Ectodermal cell (in vitro differentiated cells): ENCODE measurements around the gene IFNA7. TPM values are rescaled to one million over a fixed set of nuclear protein-coding genes. Genes with fewer than 3 reads are reported as not detected.
"Not testable (repeated sequence)": the region's sequence is repeated elsewhere in the genome, so short reads cannot be mapped to it uniquely, and the experiment has no call there.

ENCODE experiments used
- H3K27ac ChIP-seq: 2 replicates; pipeline ENCODE4 v1.7.0; 2013; ENCODE audit warnings: mild to moderate bottlenecking, low read depth, low read length; ENCODE audit not compliant: insufficient read depth, poor library complexity, severe bottlenecking
- H3K27me3 ChIP-seq: 2 replicates; pipeline ENCODE4 v1.7.0; 2013; ENCODE audit warnings: mild to moderate bottlenecking, low read length; ENCODE audit not compliant: insufficient read depth, control insufficient read depth, poor library complexity, severe bottlenecking
- H3K36me3 ChIP-seq: one replicate; pipeline ENCODE4 v1.7.0; 2013; ENCODE audit warnings: low read length; ENCODE audit not compliant: control insufficient read depth, insufficient read depth
- H3K4me1 ChIP-seq: one replicate; pipeline ENCODE4 v1.7.0; 2013; ENCODE audit warnings: low read length; ENCODE audit not compliant: control insufficient read depth, insufficient read depth
- H3K4me3 ChIP-seq: 2 replicates; pipeline ENCODE4 v1.7.0; 2013; ENCODE audit warnings: low read depth, low read length, control low read depth; ENCODE audit not compliant: insufficient read depth
- H3K9me3 ChIP-seq: 2 replicates; pipeline ENCODE4 v1.7.0; 2013; ENCODE audit warnings: mild to moderate bottlenecking, low read length, moderate library complexity; ENCODE audit not compliant: control insufficient read depth
- WGBS, 2 experiments: methylation state at CpG; one replicate each; pipeline ENCODE4 v1.1.7; 2013; ENCODE audit warnings: missing lambda C conversion rate in 2 of 2; 5-methylcytosine and 5-hydroxymethylcytosine counted together
- polyA plus RNA-seq, 4 experiments: library from polyadenylated mRNA; stranded (reverse); fragments of 50-300 nt; gene quantifications; one replicate each; pipeline ENCODE4 v1.2.3, GENCODE V29; 2013

The IFNA7 gene
- polyA plus RNA-seq (2013, experiment 1 of 4), result not detected
- polyA plus RNA-seq (2013, experiment 2 of 4), result not detected
- polyA plus RNA-seq (2013, experiment 3 of 4), result not detected
- not detected for polyA plus RNA-seq (2013, experiment 4 of 4)

GRCh38 chr9:21202105-21202504 lies at the start of gene IFNA7:
TSS of gene IFNA7 (minus strand) at chr9:21202205. CDS start at chr9:21202165, 40 bp downstream.
- not testable (repeated sequence) for H3K4me1 ChIP-seq, H3K4me3 ChIP-seq, H3K36me3 ChIP-seq, H3K27ac ChIP-seq, H3K27me3 ChIP-seq, H3K9me3 ChIP-seq
- 76% methylated on average over 3 to 4 of the region's 4 CpGs for WGBS, 2 experiments

GRCh38 chr9:21251638-21252037 lies 49.6 kb upstream of the IFNA7 start:
- H3K36me3 ChIP-seq, result no peaks in the 10 kb centered on the region
- H3K4me1 ChIP-seq, result no peaks in the 10 kb centered on the region
- H3K4me3 ChIP-seq, result no peak overlapping the region
- H3K9me3 ChIP-seq, result no peaks in the 10 kb centered on the region
- 85 to 88% methylated on average over 4 of the region's 4 CpGs for WGBS, 2 experiments
- H3K27ac ChIP-seq, result no peak overlapping the region
- no peaks in the 10 kb centered on the region for H3K27me3 ChIP-seq

GRCh38 chr9:21251190-21251589 lies 49.2 kb upstream of the IFNA7 start:
- WGBS, 2 experiments, result 16 to 39% methylated on average over 1 of the region's 1 CpG
- H3K27ac ChIP-seq, result no peak overlapping the region
- no peaks in the 10 kb centered on the region for H3K27me3 ChIP-seq
- H3K4me1 ChIP-seq, result no peaks in the 10 kb centered on the region
- no peaks in the 10 kb centered on the region for H3K9me3 ChIP-seq
- H3K36me3 ChIP-seq, result no peaks in the 10 kb centered on the region
- H3K4me3 ChIP-seq, result no peak overlapping the region

DNA sequence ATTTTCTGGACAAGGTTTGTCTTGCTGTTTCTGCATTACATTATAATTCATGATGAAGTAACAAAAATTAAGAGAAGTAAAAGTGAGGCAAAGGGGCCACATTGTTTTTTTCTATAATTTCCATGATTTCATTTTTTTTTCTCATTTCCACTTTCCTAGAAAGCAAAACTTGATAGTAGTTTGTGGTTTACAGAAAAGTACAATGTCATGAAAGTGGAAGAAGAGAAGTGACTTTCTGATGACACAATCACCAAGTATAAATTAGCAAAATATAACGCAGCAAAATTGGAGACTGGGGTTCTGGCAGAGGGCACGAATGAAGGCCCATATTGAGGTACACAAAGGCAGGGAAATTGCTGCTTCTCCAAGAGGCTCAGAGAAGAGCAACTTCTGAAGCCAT lies 42.8 kb upstream of the IFNA7 start:
- no peaks in the 10 kb centered on the region for H3K9me3 ChIP-seq
- 82 to 88% methylated on average over 2 of the region's 2 CpGs for WGBS, 2 experiments
- H3K4me1 ChIP-seq, result no peaks in the 10 kb centered on the region

DNA sequence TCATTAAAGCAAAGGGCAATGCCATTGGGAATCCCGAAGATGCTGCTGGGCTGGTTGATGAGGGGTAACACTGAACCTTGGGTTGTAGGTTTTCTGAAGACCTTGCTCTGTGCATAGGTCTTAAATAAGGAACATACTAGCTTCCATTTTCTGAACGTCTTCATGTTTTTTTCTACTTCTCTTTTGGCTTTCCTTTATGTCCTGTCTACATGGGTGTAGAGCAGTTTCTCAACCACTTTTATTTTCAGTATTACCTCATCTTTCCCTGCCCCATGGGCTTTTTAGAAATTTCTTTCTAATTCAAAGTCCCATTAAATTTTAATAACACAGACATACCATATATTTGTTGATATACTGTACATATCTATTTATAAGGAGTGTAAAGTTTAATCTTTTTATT lies 37.9 kb upstream of the IFNA7 start, which contains the start of gene IFNA14:
IFNA14 (minus strand) TSS at position 95 of the 400 bp plus-strand sequence; CDS start at position 25, 70 bp downstream.
- no peak within 1 kb of the TSS for H3K27ac ChIP-seq
- WGBS, 2 experiments, result 85 to 91% methylated on average over 2 of the region's 2 CpGs
- H3K36me3 ChIP-seq, result no peaks in the 10 kb centered on the region
- no peaks in the 10 kb centered on the region for H3K4me1 ChIP-seq
- H3K4me3 ChIP-seq, result no peak within 1 kb of the TSS
- no peaks in the 10 kb centered on the region for H3K9me3 ChIP-seq
- H3K27me3 ChIP-seq, result no peaks in the 10 kb centered on the region

More for the DNA sequence above, 42.8 kb upstream of the IFNA7 start:
- no peak overlapping the region for H3K27ac ChIP-seq
- no peaks in the 10 kb centered on the region for H3K27me3 ChIP-seq
- no peak overlapping the region for H3K4me3 ChIP-seq
- no peaks in the 10 kb centered on the region for H3K36me3 ChIP-seq

DNA sequence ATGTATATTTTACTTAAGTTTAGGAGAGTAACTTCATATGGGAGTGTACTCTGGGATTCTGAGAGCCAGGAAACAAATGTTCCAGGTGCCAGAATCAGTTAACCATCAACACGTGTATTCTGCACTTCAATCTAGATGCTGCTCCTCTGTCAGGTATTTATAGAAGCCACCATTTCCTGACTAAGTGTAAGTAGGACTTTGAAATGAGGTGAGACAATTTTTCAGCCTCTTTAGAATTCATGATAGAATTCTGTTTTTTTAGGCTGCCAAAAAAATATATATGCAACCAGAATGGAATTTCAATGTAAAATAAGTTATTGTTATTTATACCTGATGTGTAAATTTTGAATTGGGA lies 34.3 kb upstream of the IFNA7 start:
- not testable (repeated sequence) for H3K4me3 ChIP-seq, H3K27me3 ChIP-seq, H3K27ac ChIP-seq, H3K9me3 ChIP-seq, H3K4me1 ChIP-seq, H3K36me3 ChIP-seq
- WGBS, 2 experiments, result 61% methylated on average over 1 of the region's 1 CpG; no CpG with 5 or more reads in 1 of the 2 experiments

- H3K27me3 ChIP-seq, H3K4me1 ChIP-seq, H3K4me3 ChIP-seq, H3K9me3 ChIP-seq, H3K27ac ChIP-seq, H3K36me3 ChIP-seq: not testable (repeated sequence)
- 59 to 68% methylated on average over 5 to 6 of the region's 8 CpGs for WGBS, 2 experiments
Observed at GRCh38 chr9:21235468-21236359, 33.7 kb upstream of the IFNA7 start.

GRCh38 chr9:21234153-21234687 lies 32.2 kb upstream of the IFNA7 start:
- 93 to 96% methylated on average over 4 of the region's 4 CpGs for WGBS, 2 experiments
- Histone ChIP-seq H3K36me3 (no peaks in the 10 kb centered on the region), H3K4me3 (no peak overlapping the region), H3K4me1 (no peaks in the 10 kb centered on the region), H3K9me3 (no peaks in the 10 kb centered on the region), H3K27ac (no peak overlapping the region), H3K27me3 (no peaks in the 10 kb centered on the region)

DNA sequence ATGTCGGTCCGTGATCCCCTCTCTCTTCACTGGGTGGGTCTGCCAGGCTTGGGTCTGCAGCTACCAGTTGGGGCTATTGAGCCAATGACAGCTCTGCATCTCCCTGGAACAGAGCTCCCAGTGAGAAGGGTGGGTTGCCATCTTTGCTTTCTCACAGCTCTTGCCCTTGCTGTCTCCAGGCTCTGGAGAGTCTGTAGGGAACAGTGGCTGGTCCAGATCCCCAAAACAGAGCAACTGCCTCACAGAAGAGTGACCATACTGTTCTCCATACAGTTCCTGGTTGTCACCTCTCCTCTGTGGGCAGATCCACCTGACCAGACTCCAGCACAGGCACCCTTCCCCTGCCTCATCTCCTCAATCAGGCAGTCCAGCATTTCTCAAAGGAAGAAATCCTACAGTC lies 31.3 kb upstream of the IFNA7 start:
- Histone ChIP-seq H3K4me1 (no peaks in the 10 kb centered on the region), H3K27ac (no peak overlapping the region), H3K27me3 (no peaks in the 10 kb centered on the region), H3K4me3 (no peak overlapping the region), H3K36me3 (no peaks in the 10 kb centered on the region), H3K9me3 (no peaks in the 10 kb centered on the region)
- 92 to 96% methylated on average over 2 of the region's 2 CpGs for WGBS, 2 experiments

DNA sequence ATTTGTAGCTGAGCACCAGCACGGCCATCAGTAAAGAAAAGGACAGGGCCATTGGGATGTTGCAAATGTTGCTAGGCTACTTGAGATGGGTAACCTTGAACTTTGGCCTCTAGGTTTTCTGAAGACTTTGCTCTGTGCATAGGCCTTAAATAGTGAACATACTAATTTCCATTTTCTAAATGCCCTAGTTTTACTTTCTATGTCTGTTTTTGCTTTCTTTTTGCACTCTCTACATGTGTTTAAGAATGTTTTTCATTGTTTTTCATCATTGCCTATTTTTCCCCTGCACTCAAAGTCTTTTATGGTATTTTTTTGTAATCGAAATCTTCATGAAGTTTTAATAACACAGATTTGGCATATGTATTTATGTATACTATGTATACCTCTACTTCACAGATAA lies 26.1 kb upstream of the IFNA7 start, which contains the start of gene IFNA17:
IFNA17 (minus strand) TSS at position 101 of the 400 bp plus-strand sequence; CDS start at position 52, 49 bp downstream.
- no peaks in the 10 kb centered on the region for H3K27me3 ChIP-seq
- H3K27ac ChIP-seq, result no peak within 1 kb of the TSS
- no peaks in the 10 kb centered on the region for H3K4me1 ChIP-seq
- 90 to 92% methylated on average over 1 of the region's 2 CpGs for WGBS, 2 experiments
- no peak within 1 kb of the TSS for H3K4me3 ChIP-seq
- H3K36me3 ChIP-seq, result no peaks in the 10 kb centered on the region
- H3K9me3 ChIP-seq, result no peaks in the 10 kb centered on the region
